Measurements from ENCODE around the gene ABLIM2.

Gene ABLIM2

DNA sequence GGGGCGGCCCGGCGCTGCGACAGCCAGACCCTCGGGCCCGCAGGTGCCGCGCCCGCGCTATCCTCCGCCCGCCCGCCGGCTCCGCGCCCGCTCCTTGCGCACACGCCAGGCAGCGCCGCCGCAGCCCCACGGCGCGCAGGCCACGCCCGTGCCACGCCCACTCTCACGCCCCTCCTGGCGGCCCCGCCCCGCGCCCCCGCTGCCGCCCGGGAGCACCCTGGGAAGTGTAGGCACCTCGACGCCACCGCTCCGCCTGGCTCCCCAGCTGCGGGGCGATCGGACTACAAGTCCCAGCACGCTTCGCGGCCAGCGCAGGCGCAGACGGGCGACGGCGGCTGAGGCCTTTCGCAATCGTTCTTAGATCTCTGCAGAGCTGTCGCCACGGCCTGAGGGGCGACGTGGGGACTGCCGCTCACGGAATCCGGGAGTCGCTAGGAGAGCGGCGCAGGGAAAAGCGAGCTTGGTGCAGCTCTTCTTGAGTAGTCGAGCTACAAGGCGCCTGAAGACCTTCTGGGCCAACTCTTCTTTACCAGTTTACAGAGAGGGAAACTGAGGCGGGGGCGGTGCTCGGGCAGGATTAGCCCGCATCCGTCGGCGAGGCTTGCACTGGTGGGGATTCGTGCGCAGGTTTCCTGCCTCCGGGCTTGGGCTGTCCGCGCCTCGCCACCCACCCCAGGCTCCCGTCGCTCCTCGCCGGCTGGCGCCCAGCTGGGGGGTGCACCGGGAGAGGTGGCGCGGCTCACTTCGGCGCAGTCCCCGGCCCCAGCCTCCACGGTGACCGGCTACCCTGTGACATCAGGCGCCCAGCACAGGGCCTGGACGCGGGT, at the start of gene ABLIM2:
Gene ABLIM2, minus strand, starts transcription at position 104 of the 827 bp plus-strand sequence. CDS start 124 bp downstream, outside the sequence.
- DNase-seq, result peak; percentile 98

DNA sequence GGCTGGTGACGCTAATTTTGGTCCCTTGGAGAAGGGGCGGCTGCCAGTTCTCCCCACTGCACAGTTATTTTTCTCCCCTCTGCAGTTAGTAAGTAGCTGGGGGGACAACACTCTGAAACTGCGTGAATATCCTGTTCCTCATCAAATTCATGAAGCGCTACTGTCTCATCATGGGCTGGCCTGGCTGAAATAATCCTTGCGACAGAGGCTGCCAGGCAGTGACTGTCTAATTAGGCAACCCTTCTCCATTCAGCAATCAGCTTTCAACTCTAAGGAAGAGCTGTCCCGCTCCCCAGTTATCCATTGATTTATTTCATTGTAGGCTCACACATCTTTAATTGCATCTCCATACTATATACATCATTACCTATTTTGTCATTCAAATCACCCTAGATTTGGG, 48.7 kb upstream of the ABLIM2 start:
- no peak for DNase-seq

DNA sequence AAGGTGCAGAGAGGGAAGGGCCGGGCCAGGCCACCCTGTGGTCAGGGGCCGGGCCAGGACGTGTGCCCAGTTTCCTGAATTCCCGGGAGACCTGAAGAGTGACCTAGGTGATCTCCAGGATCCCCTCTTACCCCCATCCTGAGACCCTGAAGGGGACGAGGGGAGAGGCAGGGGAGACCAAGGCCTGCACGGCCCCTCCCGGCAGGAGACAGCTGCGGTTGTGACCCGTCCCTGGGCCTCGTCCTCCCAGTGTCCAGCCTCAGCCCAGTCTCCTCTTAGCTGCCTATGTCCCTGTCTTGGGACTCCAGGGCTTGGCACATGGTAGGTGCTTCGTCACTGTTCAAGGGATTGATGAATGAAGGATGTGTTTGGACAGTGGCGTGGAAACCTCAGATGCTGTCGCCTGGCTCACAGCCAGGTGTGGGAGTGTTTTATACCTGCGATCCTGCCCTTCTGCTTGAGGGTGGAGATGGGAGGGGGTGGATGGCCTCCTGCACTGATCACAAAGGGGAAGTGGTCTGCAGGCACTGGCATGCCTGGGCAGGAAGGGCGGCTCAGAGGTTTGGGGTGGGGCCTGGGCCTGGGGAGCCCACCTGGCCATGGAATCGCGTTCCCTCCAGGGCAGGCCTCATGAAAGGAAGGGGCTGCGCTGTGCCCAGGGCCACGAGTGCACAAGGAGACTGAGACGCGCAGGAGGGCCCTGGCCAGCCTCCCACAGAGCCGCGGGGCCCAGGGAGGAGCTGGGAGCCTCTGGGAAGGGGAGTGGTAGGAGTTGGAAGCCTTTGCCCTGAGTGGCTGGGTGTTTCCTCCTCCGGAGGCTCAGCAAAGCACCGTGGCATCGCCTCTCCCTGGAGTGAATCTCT, 47.4 kb upstream of the ABLIM2 start:
- DNase-seq, result no peak

DNA sequence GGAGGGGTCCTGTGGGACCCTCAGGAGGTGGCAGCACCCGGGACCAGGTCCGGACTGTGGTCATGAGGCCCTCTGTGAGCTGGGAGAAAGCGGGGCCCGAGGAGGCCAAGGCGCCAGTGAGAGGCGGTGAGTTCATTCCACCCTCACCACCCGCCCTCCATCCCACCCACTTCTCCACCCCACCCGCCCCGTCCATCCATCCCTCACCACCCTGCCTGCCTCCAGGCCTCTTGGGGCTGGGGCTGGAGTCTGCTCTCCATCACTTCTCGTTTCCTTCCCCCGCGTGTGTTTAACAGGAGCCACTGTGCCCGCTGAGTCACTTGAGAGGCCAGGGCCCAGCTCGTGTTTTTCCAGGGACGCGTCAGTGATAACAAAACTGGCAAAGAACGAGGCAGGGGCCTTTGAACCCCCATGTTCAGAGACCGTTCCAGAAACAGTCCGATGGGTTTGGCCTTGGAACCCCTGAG, 46.7 kb upstream of the ABLIM2 start:
- no peak for DNase-seq

DNA sequence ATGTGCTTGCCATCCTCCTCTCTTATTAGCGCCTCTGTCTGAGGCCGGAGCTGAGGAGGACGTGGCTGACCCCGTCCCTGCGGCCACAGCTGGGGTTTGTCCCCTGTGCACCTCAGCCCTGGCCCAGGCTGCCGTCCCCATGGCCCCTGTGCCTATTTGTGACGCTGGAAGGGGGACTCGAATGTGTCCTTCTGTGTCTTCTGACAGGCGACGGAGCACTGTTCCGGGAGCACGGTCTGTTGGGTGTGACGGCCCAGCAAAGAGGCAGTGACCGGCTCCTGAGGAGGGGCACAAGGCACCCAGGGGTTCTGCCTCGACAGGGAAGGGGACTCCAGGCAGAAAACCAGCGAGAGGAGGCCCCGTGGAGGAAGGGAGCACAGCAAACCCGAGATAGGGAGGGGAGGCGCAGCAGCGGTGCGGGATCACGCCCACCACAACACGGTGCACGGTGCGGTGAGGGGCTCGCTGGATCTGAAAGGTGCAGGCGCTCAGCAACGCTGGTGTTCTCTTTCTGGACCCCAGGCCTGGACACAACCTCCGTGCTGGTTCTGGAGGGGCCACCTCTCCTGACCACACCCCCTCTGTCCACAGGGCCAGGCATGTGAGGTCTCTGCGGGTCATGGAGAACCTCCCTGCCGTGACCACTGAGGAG, 46.1 kb upstream of the ABLIM2 start:
- DNase-seq, result no peak

DNA sequence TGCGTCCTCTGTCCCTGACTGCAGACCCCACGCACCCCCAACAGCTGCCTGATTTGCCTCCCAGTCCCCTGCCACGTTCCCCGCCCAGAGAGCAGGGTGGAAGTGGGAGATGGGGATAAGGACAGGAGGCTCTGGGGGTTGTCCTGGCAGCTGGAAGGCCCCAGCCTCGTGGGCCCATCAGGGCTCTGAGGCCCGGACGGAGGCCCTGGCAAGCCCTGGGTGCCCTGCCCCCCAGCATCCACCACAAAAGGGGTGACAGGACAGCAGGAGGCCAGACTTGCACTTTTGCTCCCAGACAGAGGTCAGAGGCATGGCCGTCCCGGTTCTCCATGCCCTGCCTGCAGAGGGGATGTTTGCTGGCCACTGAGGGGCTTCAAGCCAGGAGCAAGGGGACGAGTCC, 45.2 kb upstream of the ABLIM2 start:
- DNase-seq, result no peak

DNA sequence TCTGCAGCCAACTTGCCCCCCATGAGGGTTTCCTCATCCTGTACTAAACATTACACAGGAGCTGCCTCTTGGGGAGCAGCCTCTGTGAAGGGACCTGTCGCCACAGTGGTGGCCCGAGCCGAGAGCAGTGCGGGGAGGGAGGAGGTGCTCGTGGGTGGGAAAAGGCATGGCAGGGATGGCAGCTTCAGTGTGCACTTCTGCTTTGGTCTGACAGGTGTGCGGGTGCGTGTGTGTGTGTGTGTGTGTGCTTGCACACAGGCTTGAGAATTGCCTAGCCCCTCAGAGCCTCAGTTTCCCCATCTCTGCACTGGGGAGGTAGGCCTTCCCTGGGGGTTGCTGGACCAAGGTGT, 44.4 kb upstream of the ABLIM2 start:
- DNase-seq, result no peak

DNA sequence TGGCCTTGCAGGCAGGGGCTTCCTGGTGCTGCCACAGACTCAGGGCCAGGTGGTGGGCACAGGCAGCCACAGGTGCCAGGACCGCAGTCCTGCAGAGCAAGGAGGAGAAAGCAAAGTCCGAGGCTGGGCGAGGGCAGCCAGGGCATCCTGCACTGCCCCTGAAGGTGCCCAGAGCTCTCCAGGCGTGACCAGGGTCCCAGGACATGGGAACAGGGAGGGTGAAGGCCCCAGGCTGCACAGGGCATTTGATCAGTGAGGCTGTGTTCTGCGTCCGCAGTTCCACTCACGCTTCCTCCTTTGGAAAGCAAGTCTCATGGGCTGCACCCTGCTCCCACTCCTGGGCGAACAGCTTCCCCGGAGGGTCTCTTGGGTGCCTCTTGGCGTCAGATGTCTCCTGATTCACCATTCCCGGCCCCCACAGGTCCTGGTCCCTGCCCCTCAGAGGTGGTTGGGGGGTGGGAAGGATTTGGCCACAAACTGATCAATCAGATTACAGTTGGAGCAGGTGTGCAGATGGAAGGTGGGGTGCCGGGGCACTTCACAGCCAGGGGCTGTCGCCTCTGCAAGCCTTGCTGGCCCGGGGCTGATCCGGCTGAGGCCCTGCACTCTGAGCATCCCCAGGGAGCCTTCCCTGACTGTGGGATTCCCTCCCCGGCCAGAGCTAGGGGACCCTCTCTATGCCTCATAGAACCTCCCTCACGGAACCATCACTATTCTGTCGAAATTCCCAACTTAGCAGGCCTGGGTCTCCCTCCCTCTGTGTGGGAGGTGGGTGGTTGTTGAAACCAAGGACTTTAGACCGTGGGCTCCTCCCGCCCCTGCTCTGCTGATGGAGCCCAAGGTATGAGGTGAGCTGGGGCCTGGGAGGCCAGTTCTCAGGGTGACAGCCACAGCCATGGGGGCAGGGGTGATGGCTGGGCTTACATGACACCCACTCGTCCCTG, 43.8 kb upstream of the ABLIM2 start:
- DNase-seq, result no peak

DNA sequence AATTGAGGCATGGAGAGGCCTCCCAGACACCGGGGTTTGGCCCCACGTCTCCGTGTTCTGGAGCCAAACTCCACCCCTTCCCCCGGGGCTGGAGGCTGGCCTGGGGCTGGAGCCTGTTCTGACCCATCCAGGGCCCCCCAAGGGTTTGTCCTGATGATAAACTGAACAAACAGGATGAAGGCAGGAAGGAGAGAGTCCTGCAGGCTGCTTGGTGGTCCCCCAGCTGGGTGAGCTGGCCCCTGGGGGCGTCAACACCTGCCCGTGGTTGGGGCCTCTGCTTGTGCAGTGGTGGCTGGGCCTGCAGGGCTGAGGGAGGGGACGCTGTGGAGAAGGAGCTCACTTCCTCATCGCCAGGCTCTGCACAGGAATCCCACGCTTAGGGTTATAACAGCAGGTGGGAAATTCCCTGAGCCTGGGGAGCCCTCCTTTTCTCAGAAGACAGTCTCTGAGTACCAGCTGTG, 42.7 kb upstream of the ABLIM2 start:
- peak; percentile 18 for DNase-seq

DNA sequence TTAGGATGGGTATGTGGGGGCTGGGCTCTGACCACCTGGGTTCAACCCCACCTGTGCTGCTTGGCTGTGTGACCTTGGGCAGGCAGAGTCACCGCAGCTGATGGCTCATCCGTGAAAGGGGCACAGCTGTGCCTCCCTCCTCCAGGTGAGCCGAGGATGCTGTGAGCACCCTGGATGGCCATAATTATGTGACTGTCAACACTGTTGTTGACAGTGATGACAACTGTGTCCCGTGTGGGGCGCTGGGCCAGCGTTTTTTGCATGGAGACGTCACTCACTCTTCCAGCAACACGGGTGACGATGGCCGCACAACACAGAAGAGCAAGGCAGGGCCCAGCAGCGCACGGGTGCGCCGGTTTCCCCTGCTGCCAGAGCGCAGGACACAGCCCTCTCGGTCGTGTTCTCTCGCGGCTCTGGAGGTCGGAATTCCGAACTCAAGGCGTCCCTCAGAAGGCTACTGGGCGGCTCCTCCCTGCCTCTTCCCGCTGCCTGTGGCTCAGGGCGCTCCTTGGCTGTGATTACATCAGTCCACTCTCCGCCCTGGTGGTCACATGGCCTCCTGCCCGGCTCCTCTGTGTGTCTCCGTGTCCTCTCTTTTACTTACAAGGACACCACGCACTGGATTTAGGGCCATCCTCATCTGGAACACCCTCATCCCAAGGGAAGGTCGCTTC, 41.8 kb upstream of the ABLIM2 start:
- DNase-seq, result no peak

DNA sequence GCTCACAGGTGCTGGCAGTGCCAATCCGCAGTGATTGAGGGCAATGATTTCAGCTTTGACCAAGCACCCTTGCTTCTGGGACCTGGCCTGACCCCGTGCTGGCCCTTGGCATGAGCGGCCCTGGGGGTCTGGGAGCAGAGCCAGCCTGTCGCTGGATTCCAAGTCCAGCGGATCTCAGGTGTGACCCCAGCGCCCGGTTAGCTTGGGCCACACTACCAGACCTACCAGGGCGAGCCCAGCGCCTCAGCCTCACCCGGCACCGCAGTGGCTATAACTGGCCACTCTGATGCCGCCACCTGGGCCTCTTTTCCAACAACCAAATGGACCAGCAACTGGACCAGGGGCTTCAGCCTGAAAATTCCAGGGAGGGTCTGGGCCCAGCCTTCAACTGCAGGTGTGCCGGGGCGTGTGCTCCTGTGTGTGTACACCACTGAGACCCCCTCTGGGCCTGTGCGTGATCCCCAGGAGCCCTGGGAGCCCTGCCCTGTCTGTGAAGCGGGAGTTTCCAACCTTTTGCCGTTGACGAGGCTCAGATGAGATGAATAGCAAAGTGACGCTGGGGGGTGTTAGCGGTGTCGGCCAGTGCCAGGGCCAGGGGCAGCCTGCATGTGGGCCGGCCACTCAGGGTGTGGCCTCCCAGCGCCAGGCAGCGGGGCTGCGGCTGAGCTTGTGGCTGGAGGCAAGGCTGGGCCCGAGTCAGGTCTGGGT, 41.1 kb upstream of the ABLIM2 start:
- no peak for DNase-seq

DNA sequence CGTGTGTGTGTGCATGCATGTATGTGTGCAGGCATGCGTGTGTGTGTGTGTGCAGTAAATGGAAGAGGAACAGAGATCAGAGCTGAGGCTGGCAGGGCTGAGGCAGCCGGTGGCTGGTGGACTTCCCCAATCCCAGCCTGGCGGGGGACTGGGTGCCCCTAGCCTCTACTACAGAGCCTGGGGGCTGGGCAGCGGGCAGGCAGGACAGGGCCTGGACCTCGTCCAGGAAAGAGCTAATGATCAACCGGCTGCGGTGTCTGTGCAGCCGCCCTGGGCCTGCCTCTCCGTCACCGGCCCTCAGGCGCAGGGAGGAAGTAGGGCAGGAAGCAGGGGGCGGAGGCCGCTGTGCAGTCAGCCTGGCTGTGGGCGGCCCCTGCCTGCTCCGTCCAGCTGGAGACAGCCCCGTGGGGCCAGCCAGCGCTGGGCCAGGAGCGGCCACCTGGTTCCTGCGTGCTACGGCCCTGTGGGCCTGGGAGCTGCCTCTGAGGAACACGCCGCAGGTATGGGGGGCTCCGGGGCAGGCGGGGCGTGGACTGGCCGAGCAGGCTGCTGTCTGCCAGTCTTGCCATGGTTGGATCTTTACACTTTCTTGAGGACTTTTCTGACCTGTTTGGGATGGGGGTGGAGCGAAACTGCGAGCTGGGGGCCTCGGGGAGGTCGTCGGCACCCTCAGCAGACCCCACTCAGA, 40.4 kb upstream of the ABLIM2 start, which contains the start of gene SH3TC1:
Gene SH3TC1, plus strand, starts transcription at position 385 of the 688 bp plus-strand sequence. CDS start 5,905 bp downstream, outside the sequence.
- peak; percentile 51 for DNase-seq

DNA sequence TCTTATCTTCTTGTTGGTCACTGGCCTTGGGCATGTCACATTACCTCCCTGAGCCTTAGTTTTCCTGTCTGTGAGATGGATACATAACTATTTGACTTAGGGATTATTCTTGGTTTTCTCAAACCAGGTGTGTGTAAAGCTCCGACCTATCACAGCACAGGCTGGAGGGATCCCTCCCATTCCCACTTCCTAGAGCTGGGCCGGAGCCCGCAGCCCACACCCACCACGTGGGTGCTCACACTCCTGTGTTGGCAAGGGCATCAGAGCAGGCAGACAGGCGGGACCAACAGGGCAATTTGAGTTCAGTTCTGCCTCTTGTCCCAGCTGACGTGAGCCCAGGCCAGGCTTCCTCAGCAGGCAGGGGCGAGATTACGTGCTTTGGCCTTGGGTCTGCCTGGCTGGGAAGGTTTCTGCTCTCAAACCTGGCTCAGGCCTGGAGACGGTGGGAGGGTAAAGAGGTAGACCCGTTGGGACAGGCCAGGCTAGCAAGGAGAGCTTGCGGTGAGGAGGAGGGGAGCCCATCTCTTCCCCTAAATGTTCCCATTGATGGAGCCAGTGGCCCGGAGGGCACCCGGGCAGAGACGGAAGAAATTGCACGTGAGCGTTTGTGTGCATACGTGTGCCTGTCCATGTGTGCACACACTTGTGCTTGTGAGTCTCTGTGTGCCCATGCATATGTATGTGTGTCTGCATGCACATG, 39.7 kb upstream of the ABLIM2 start:
- no peak for DNase-seq

DNA sequence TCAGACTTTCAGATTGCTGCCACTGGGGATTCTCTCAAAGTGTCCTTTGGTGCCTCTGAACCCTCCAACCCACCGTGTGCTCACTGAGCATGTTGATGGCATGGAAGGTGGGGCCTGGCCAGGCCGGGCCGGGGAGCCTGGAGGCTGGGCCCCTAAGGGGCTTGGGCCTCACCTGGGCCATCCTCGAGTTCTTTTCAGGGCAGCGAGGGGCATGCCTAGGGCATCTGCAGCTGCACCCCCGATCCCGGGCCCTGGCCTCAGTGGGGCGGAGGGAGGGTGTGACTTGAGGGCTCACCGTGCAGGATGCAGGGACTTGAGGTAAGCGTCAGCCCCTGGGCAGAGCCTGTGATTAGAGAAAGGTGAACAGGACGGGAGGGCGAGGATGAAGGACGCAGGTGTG, 38.9 kb upstream of the ABLIM2 start:
- DNase-seq, result no peak

DNA sequence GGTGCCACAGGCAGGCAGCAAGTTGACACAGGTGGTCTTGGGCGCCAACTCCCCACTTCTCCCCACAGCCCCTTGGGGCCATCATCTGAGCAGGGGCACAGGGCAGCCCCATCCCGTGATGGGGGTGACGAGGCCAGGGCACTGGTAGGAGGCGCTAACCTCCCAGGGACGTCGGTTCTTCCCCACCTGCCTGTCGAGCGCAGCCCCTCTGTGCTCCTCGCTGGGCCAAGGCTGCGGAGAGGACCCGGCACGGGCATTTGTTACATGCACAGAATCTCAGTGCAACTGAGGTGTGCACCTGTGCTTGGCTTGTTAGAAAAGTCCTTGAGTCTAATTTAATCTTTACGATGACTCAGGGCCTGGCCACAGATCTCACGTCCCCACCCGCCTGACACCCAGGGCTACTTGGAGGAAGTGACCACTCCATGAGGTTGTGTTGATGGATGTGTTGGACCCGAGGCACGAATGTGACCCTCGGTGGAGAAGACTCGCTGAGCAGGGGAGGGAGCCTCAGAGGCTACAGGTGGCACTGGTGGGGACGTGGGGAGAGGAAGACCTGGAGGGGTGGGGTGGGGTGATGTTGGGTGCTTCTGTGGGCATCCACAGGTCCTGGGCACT, 37.3 kb upstream of the ABLIM2 start:
- DNase-seq, result no peak

DNA sequence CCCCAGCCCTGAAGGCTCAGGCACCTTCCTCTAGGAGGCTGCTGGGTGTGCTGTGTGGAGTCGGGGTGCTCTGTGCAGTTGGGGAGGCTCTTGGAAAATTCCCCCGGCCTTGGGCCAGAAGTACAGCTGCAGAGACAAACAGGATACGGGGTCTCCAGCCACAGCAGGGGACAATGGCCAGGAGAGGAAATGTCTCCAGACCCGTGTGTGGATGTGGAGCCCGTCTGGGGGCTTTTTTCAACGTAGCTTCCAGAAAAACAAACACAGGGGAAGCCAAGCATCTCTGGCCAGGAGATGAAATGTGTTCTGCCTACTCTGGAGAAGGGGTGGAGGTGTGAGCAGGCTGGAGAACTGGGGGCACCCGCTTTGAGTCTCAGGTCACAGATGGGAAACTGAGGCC, 36.8 kb upstream of the ABLIM2 start:
- no peak for DNase-seq

DNA sequence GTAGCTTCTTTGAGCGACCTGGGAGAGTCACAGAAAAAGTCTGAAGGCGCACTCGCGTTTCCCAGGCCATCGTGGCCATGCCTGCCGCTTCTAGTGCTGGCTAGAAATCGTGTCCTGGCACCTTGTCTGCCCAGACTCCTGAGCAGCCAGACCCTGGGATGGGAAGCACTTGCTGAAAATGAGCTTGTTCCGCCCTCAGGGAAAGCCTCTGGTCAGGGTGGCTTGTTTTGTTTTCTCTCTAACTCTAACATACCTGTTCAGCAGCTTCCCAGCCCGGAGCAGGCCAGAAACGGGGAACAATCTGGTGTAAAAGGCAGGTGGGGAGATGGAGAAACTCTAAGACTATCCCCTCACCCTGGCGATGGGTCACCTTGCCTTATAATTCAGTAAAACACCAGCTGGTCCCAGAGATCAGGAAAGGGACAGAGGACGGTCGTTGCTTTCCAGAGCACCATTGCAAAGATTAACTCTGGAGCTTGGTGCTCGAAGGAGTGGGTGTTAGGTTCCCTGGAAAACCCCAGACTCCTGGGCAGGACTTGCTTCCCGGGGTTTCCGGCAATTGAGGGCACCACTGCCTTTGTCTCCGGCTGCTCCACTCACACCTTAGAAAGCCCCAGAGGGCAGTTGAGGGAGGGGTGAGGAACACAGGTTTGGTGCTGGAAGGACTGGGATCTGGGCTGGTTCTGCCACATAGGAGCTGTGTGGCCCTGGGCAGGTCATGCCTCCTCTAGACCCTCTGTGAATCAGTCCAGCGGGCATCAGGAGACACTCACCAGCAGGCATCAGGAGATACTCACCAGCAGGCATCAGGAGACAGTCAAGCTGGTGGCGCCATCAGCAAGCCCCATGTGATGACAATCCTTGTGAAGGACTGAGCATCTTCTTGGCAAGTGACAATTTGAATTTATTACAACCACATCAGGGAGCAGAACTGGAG, 36.0 kb upstream of the ABLIM2 start:
- DNase-seq, result no peak

Measured in activated gamma-delta T cell treated with Interleukin-2 at 50 U/mL for 16 hours (primary cell).